Lung (tissue), 12 donors: ENCODE measurements around the gene PANK3. TPM values are rescaled to one million over a fixed set of nuclear protein-coding genes. Genes with fewer than 3 reads are reported as not detected.

Source experiments
- ATAC-seq: fragments of 200-7000 bp; cut with Tn5 transposase; one replicate; pipeline ENCODE4 v1.9.1; 2020; ENCODE audit warnings: moderate number of reproducible peaks; ENCODE audit not compliant: insufficient read depth, low FRiP score
- DNase-seq, 3 donors: peaks; one replicate each; pipeline ENCODE4 v3.0.0-alpha.2; 2013 to 2017
- H3K27ac ChIP-seq, 2 donors: one replicate each; pipeline ENCODE4 v1.5.1; 2013; ENCODE audit warnings: mild to moderate bottlenecking in 2 of 2, moderate library complexity in 2 of 2, control low read depth in 1 of 2, inconsistent platforms in 1 of 2, low read depth in 1 of 2, low read length in 1 of 2
- H3K27me3 ChIP-seq, 3 donors: one replicate each; pipeline ENCODE4 v1.5.1; 2013; ENCODE audit warnings: low read length in 2 of 3; ENCODE audit not compliant: control insufficient read depth in 3 of 3, insufficient read depth in 3 of 3
- H3K36me3 ChIP-seq, 4 donors: one replicate each; pipeline ENCODE4 v1.5.1; 2013; ENCODE audit warnings: low read length in 4 of 4, mild to moderate bottlenecking in 1 of 4, moderate library complexity in 1 of 4; ENCODE audit not compliant: control insufficient read depth in 4 of 4, insufficient read depth in 4 of 4
- H3K4me1 ChIP-seq, 5 donors: one replicate each; pipeline ENCODE4 v1.5.1; 2013; ENCODE audit warnings: low read length in 5 of 5, mild to moderate bottlenecking in 2 of 5, moderate library complexity in 1 of 5; ENCODE audit not compliant: control insufficient read depth in 5 of 5, insufficient read depth in 5 of 5
- H3K4me3 ChIP-seq: one replicate; pipeline ENCODE4 v1.5.1; 2013; ENCODE audit warnings: mild to moderate bottlenecking, control low read depth, moderate library complexity
- H3K9ac ChIP-seq, 2 donors: one replicate each; pipeline ENCODE4 v1.5.1; 2013; ENCODE audit warnings: low read length in 2 of 2, control low read depth in 1 of 2; ENCODE audit not compliant: insufficient read depth in 1 of 2
- H3K9me3 ChIP-seq, 4 donors: one replicate each; pipeline ENCODE4 v1.5.1; 2013; ENCODE audit warnings: low read length in 3 of 4, mild to moderate bottlenecking in 1 of 4, moderate library complexity in 1 of 4; ENCODE audit not compliant: control insufficient read depth in 4 of 4, insufficient read depth in 3 of 4
- WGBS, 2 donors: extraction: QIAGEN DNeasy Blood & Tissue Kit; methylation state at CpG; one replicate each; pipeline ENCODE4 v1.1.7; 2013; 5-methylcytosine and 5-hydroxymethylcytosine counted together
- polyA plus RNA-seq, 2 donors: library from polyadenylated mRNA; stranded (reverse); fragments of 200-250 nt; gene quantifications; one replicate each; pipeline ENCODE4 v1.2.1, GENCODE V29; 2013
- total RNA-seq, 2 donors: library from RNA; depleted of rRNA in 1 of 2; stranded (reverse); fragments of >200 nt in 1 of 2; gene quantifications; one replicate each; pipeline ENCODE4 v1.2.1, GENCODE V29; 2014 to 2021
- TF ChIP-seq, protein P1 (sequence below): IDR thresholded peaks from 2 replicates; pipeline ENCODE4 v1.5.1; 2012; ENCODE audit warnings: mild to moderate bottlenecking; ENCODE audit errors: control extremely low read depth, extremely low read depth
- donor health status: control.
- donor health status: control.
- donor health status: Bipolar disorder and iron deficiency.
- donor health status: healthy.
- donor health status: DM: yes; HTN: yes; CAD: no.

Gene PANK3
- total and polyA plus RNA-seq, 4 donors, result 6.4 to 71.6 (median 30.9) TPM

DNA sequence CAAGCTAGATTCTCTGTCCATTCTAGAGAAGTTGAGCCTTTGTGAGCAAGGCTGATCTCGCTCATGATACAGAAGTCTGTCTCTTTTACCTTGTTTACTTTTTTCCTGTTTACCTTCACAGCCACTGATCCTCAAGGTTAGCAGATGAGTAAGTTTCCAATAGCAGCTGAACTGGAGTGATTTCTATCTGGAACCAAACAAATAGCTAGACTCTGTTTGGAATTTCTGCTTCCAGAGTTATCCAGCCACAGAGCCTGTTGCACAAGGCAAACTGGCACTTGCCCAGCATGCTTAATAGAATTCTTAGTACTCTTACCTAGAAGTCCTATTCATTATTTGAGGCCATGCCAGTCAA lies 12.8 kb upstream of the PANK3 start:
- DNase-seq (peak in 1 of 3 donors; percentile 60), ATAC-seq (no peak)
- no peak overlapping the region for H3K9ac ChIP-seq
- H3K4me1 ChIP-seq, result no peaks in the 10 kb centered on the region
- peaks cover 0 to 3% (median 0%) of the 10 kb centered on the region in 4 donors for H3K9me3 ChIP-seq
- H3K27me3 ChIP-seq, result no peaks in the 10 kb centered on the region
- no peak overlapping the region for H3K27ac ChIP-seq
- H3K36me3 ChIP-seq, result no peaks in the 10 kb centered on the region
- TF ChIP-seq, protein P1, sequence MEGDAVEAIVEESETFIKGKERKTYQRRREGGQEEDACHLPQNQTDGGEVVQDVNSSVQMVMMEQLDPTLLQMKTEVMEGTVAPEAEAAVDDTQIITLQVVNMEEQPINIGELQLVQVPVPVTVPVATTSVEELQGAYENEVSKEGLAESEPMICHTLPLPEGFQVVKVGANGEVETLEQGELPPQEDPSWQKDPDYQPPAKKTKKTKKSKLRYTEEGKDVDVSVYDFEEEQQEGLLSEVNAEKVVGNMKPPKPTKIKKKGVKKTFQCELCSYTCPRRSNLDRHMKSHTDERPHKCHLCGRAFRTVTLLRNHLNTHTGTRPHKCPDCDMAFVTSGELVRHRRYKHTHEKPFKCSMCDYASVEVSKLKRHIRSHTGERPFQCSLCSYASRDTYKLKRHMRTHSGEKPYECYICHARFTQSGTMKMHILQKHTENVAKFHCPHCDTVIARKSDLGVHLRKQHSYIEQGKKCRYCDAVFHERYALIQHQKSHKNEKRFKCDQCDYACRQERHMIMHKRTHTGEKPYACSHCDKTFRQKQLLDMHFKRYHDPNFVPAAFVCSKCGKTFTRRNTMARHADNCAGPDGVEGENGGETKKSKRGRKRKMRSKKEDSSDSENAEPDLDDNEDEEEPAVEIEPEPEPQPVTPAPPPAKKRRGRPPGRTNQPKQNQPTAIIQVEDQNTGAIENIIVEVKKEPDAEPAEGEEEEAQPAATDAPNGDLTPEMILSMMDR, result no peak
- no peak overlapping the region for H3K4me3 ChIP-seq
- WGBS, 2 donors, result 91 to 95% methylated on average over 1 of the region's 1 CpG

DNA sequence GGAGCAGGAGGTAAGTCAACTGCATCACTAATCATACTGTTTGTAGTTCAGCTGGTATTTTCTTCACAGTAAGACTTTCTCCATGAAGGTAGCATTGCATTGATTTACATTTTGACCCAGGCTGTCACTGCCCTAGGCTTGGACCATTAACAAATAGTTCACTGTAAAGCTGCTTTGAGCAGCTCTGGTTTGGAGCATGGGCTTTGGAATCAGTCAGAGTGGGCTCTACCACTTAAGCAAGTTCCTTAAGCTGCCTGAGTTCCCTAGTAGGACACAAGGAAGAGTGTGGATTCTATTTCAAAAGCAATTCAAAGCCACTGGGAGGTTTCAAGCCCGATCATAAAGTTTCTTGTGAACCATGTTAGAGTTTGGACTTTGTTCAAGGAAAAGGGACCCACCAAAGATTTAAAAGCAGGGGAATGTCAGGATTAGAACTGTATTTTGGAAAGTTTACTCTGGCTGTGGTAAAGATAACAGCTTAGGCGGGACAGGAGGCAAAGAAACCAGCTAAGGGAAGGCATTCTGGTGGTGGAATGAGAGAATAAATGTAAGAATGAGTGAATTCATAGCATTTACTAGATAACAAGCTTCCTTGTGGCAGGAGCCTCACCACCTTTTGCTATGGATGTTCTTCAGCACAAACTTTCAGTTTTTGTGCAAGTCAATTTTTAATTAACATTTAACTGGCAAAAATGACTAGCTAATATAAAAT lies 12.3 kb upstream of the PANK3 start:
- no peak for ATAC-seq
- H3K27me3 ChIP-seq, result no peaks in the 10 kb centered on the region
- TF ChIP-seq, protein P1, result no peak
- no peaks in the 10 kb centered on the region for H3K36me3 ChIP-seq
- H3K9ac ChIP-seq, result no peak overlapping the region
- H3K9me3 ChIP-seq, result peaks cover 0 to 3% (median 0%) of the 10 kb centered on the region in 4 donors
- no peaks in the 10 kb centered on the region for H3K4me1 ChIP-seq
- DNase-seq, result no peak
- no peak overlapping the region for H3K27ac ChIP-seq
- WGBS, 2 donors, result 83 to 85% methylated on average over 2 of the region's 2 CpGs
- H3K4me3 ChIP-seq, result no peak overlapping the region

DNA sequence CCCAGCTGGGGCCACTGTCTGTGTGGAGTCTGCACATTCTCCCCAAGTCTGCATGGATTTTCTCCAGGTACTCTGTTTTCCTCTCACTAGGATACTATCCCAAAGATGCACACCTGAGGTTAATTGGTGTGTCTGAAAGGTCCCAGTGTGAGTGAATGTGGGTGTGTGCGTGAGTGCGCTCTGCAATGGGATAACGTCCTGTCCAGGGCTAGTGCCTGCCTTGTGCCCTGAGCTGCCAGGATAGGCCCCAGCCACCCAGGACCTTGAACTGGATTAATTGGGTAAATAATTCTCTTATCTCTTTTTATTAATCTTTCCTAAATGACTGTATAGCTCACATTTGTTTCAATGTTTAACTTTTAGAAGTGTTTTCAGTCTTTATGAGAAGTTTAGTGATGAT lies 11.5 kb upstream of the PANK3 start:
- Histone ChIP-seq H3K27ac (no peak overlapping the region), H3K4me1 (no peaks in the 10 kb centered on the region), H3K27me3 (no peaks in the 10 kb centered on the region), H3K4me3 (no peak overlapping the region), H3K9me3 (peaks cover 0 to 3% (median 0%) of the 10 kb centered on the region in 4 donors), H3K9ac (no peak overlapping the region), H3K36me3 (no peaks in the 10 kb centered on the region)
- ATAC-seq, result no peak
- WGBS, 2 donors, result 90 to 95% methylated on average over 3 of the region's 3 CpGs
- no peak for DNase-seq
- TF ChIP-seq, protein P1, result no peak

DNA sequence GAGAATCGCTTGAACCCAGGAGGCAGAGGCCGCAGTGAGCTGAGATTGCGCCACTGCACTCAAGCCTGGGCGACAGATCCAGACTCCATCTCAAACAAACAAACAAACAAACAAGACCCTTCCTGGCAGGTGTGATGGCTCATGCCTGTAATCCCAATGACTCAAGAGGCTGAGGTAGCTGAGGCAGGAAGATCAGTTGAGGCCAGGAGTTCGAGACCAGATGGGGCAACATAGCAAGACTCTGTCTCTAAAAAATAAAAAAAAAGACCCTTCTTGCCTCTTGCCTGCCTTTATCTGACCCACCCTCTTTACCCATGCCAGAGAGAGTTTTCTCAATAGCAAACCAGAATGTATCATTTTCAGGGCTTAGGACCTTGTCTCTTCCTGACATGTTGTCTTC lies 8.8 kb upstream of the PANK3 start:
- Histone ChIP-seq H3K4me3 (no peak overlapping the region), H3K9ac (no peak overlapping the region), H3K36me3 (no peaks in the 10 kb centered on the region), H3K9me3 (peaks cover 0 to 3% (median 0%) of the 10 kb centered on the region in 4 donors), H3K4me1 (no peaks in the 10 kb centered on the region), H3K27me3 (no peaks in the 10 kb centered on the region), H3K27ac (no peak overlapping the region)
- DNase-seq, result no peak
- WGBS, 2 donors, result 93 to 95% methylated on average over 5 of the region's 5 CpGs
- TF ChIP-seq, protein P1, result no peak
- ATAC-seq, result no peak
